ENCODE data around the gene MYO15B.

- TF ChIP-seq, protein P1, sequence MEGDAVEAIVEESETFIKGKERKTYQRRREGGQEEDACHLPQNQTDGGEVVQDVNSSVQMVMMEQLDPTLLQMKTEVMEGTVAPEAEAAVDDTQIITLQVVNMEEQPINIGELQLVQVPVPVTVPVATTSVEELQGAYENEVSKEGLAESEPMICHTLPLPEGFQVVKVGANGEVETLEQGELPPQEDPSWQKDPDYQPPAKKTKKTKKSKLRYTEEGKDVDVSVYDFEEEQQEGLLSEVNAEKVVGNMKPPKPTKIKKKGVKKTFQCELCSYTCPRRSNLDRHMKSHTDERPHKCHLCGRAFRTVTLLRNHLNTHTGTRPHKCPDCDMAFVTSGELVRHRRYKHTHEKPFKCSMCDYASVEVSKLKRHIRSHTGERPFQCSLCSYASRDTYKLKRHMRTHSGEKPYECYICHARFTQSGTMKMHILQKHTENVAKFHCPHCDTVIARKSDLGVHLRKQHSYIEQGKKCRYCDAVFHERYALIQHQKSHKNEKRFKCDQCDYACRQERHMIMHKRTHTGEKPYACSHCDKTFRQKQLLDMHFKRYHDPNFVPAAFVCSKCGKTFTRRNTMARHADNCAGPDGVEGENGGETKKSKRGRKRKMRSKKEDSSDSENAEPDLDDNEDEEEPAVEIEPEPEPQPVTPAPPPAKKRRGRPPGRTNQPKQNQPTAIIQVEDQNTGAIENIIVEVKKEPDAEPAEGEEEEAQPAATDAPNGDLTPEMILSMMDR (conservative IDR thresholded peaks at IDR 0.05 in 1 of 2, IDR thresholded peaks at IDR 0.05 in 1 of 2; ENCODE audit: low read depth in 1 of 2, low read length in 2 of 2) = no peak
- TF ChIP-seq EZH2 (IDR thresholded peaks at IDR 0.05; ENCODE audit: low read length, missing control alignments) = no peak
Measured at GRCh38 chr17:75589919-75590303, 2.3 kb downstream of the MYO15B start.
